HG02981 (cell line): Measurements from ENCODE around the gene LIG4.

Experiments used
- ATAC-seq: cut with Tn5 transposase; IDR thresholded peaks from one replicate; pipeline ENCODE4 v1.9.1; 2021; ENCODE audit warnings: mild to moderate bottlenecking, moderate library complexity; ENCODE audit not compliant: unreplicated experiment

Gene LIG4

DNA sequence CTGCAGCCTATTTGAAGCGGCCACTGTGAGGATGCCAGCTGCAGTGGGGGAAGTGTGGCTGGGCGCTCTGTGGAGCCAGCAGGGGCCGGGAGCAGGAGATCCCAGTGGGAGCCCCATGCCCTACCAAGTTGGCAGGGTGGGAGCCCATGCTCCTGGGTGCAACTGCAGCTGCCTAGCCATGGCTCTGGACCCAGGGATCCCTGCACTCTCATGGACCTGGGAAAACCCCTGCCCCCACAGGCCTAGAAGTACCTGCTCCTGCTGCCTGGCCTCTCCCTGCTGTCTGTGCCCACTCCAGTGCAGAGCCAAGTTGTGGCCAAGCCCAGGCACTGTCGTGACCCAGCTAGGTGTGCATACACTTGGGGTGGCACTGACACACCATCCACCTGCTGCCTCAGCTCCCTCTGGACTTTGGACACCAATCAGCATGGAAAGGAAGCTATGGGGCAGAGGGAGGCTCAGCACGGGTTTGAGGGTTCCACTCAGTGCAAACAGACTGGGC is 20.9 kb downstream of the LIG4 start:
- no peak for ATAC-seq

DNA sequence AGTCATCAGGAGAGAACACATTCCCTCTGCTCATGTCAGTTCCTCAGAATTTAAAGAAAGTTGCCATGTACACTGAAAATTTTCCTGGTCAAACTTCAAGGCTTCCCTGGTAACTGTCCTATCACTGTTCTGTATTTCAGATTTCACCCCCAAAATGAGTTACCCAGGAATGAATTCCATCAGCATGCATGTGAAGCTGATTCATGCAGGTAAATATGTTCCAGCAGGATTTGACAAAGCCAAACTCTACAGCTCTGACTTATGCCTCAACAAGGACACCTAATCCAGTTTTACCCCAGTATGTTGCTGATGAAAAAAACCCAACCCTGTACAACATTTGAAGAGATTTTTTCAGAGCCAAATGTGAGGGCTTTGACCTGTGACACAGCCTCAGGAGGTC is 21.5 kb downstream of the LIG4 start:
- ATAC-seq: no peak

GRCh38 chr13:108190897-108191296 is 24.4 kb downstream of the LIG4 start:
- ATAC-seq: no peak

DNA sequence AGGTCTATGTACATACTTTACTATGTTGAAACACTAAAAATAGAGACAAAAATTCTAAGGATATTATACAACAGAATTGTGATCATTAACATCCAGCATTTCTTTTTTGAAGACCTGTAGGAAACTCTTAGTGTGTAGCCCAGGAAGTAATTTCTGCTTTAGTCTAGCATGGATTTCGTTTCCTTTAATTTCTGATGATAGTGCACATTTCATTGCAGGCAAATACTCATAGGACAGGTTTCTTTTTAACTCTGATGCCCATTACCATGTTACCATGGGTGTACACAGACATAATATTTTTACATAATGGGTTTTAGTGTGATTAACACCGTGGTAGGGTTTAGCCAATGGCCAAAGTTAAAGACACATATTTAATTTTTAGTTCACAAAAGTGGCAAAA is 27.1 kb downstream of the LIG4 start:
- no peak for ATAC-seq

DNA sequence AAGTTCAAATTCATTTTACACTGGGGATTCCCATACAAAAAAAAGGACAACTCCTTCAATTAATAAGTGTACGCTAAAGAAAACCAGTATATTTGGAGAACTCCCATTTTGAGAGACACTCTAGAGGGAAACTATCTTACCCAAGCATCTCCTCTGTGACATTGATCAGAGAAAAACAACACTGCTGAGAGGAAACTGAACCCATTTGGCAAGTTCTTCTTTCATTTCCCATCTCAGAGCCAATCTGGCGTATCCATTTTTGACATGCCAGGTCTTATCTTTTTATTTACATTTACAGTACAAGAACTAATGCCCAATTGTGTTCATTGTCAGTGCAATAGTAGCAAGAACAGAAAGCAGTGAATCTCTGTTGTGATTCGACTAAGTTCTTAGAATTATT is 30.1 kb downstream of the LIG4 start:
- no peak for ATAC-seq

DNA sequence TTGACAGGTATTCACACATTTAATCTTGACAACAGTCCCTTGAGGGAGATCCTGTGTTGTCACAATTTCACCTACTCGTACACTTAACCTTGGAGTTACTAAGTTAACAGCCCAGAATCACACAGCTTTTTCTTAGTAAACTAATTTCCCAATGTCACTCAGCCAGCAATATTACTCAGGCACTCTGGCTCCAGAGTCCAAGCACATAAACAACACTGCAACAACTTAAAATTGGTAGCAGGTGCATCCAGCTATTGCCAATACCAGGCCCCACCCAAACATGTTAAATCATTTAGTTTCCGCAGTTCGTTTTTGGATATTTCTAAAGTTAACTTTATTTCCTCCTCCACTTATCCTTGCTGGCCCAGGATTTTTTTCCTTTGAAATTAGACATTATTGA is 32.7 kb downstream of the LIG4 start:
- no peak for ATAC-seq

DNA sequence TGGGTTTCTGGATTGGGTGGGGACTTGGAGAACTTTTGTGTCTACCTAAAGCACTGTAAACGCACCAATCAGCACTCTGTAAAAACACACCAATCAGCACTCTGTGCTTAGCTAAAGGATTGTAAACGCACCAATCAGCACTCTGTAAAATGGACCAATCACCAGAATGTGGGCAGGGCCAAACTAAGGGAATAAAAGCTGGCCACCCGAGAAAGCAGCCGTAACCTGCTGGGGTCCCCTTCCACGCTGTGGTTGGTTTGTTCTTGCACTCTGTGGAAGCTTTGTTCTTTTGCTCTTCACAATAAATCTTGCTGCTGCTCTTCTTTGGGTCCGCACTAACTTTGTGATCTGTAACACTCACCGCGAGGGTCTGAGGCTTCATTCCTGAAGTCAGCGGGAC is 37.3 kb downstream of the LIG4 start:
- ATAC-seq: no peak

DNA sequence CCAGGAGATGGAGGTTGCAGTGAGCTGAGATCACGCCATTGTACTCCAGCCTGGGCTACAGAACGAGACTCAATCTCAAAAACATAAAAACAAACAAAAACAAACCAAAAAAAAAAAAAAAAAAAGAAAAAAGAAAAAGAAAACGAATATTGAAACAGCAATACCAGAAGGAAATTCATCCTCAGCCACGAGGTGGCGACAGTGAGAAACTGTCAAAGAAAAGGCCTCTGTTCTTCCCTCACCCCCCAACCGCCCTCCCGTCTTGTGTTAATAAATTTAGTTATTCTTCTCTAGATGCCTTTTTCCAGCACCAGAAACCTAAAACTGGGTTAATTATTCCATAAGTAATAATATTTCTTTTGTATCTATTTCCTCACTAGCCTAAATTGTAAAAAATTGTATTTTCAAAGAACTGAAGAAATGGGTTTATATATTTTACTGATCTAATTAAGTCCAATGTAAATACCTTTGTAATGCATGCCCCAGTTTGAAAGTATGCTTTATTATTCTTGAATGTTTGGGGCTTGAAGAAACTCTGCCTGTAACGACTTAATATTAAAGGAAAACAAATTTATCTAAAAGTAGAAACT is 38.6 kb downstream of the LIG4 start:
- no peak for ATAC-seq

DNA sequence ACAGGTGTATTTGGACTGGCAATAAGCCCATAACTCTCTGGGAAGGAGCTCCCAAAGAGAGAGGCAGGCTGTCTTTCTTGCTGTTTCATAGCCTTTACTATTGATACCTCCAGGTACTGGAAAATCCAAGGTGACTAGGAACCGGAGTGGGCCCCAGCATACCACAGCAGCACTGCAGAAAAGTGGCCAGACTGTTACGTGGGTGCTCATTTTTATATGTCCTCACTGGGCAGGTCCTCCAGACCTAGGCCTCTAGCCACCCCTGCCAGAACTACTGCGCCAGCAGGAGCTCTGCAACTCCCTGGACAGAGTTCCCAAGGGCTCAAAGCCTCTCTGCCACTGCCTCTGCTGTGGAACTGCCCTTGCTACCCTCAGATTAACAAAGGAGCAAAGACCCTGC is 46.4 kb downstream of the LIG4 start:
- no peak for ATAC-seq

DNA sequence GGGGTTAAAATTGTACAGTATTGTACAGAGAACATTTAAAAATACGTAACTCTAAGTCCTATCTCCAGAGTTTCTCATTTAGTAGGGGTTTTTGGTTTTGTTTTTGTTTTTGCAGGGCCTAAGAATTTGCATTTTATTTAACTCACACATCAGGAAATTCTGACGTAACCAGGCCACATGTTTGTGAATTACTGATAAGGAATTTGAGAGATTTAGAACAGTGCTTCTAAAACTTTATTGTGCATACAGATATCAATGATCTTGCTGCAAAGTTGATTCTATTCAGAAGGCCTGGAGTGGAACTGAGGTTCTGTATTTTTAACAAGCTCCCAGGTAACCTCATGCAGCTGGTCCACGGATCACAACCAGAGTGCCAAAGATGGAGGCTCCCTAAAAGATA is 49.3 kb downstream of the LIG4 start:
- ATAC-seq: no peak

- no peak for ATAC-seq
These were observed 56.6 kb downstream of the LIG4 start for GRCh38 chr13:108158746-108159145.
